Spleen (tissue), 7 donors: ENCODE results near the gene DTD1.

Experiments used
- CTCF ChIP-seq, 11 experiments: fragments of 200-600 bp in 7 of 11; fragments of 450-650 bp in 4 of 11; sonication (generic) in 4 of 11; IDR thresholded peaks in 8 of 11; conservative IDR thresholded peaks in 3 of 11; 1 replicate in 7 of 11; 2 replicates in 4 of 11; pipeline versions ENCODE4 v1.4.0 to v1.8.0; 2016 to 2021; ENCODE audit warnings: antibody characterized with exemption in 11 of 11, inconsistent platforms in 4 of 11, mild to moderate bottlenecking in 1 of 11
- POLR2A ChIP-seq, 3 donors: fragments of 450-650 bp; IDR thresholded peaks; one replicate each; pipeline ENCODE4 v1.5.1; 2017; ENCODE audit warnings: antibody characterized with exemption in 3 of 3, mild to moderate bottlenecking in 1 of 3
- POLR2AphosphoS5 ChIP-seq, 3 donors: sonication (generic); formaldehyde crosslinking; IDR thresholded peaks; one replicate each; pipeline ENCODE4 v1.5.1; 2017; ENCODE audit warnings: antibody characterized with exemption in 3 of 3
- donor health status: DM: no; HTN: no; CAD: no; lungs with moderate emphysema.
- donor health status: DM: no; HTN: no; CAD: no.
- donor health status: DM: no; HTN: no; CAD: no.

GRCh38 chr20:18742841-18743240 lies 155.0 kb downstream of the DTD1 start:
- TF ChIP-seq CTCF (IDR thresholded peaks at IDR 0.05 in 8 of 11, conservative IDR thresholded peaks at IDR 0.05 in 3 of 11), result no peak
- TF ChIP-seq POLR2A (IDR thresholded peaks at IDR 0.05), result no peak
- TF ChIP-seq POLR2AphosphoS5 (IDR thresholded peaks at IDR 0.05), result no peak
